ENCODE data around the gene KBTBD12. TPM values are rescaled to one million over a fixed set of nuclear protein-coding genes. Genes with fewer than 3 reads are reported as not detected.

The KBTBD12 gene, protein sequence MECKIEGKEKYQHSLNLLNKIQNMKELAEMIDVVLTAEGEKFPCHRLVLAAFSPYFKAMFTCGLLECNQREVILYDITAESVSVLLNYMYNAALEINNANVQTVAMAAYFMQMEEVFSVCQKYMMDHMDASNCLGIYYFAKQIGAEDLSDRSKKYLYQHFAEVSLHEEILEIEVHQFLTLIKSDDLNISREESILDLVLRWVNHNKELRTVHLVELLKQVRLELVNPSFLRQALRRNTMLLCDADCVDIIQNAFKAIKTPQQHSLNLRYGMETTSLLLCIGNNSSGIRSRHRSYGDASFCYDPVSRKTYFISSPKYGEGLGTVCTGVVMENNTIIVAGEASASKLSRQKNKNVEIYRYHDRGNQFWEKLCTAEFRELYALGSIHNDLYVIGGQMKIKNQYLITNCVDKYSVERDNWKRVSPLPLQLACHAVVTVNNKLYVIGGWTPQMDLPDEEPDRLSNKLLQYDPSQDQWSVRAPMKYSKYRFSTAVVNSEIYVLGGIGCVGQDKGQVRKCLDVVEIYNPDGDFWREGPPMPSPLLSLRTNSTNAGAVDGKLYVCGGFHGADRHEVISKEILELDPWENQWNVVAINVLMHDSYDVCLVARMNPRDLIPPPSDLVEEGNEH
- not detected in 2 replicates for total RNA-seq

DNA sequence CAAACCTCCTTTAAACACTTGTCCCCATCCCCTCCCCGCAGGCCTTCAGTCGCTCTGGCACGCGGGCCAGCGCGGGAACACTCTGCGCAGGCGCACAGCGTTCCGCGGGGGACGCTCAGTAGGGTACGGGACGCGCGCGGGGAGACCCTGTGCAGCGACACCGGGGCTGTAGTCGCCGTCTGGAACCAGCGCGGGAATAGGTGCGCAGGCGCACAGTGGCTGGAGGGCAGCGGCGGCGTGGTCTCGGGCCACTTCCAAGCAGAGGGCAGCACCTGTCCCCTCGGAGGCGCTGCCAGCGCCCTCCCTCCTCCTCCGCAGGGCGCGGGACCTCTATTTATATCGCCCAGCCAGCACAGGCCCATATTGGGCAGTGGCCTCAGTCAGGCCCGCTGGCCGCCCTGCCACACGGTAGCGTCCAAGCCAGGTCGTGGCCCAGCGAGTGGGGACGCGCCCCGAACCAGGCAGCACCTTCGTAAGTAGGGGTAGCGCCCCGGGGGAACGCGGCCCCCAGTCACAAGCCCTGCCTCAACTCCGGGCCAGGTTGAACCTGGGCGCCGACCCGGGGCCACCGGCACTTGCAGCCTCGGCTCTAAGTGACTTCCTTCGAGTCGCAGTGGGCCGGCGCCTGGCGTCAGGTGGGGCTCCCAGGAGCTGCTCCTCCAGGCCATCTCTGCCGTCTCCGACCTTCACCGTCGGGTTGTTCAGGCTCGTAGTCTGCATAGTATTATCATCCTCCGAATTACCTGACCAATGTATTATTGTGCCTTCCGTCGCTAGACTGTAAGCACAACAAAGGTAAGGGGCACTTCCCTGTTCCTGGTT lies at the start of gene KBTBD12:
Gene KBTBD12, plus strand, starts transcription at position 118 of the 822 bp plus-strand sequence. CDS start 7,830 bp downstream, outside the sequence.

Other genes with a start within 250 kb of the KBTBD12 start
- 8.4 and 11.7 TPM in 2 replicates for gene ABTB1, start 242.3 kb upstream of the KBTBD12 start, total RNA-seq
- 25.1 and 38.6 TPM in 2 replicates for gene MGLL, start 92.7 kb upstream of the KBTBD12 start, total RNA-seq
- gene SEC61A1, start 137.2 kb downstream of the KBTBD12 start, total RNA-seq, result 363 and 403 TPM in 2 replicates
- gene RUVBL1, start 208.6 kb downstream of the KBTBD12 start, total RNA-seq, result 61.7 and 109 TPM in 2 replicates
- 4.6 and 6.3 TPM in 2 replicates for gene EEFSEC, start 238.2 kb downstream of the KBTBD12 start, total RNA-seq

Data from uterine smooth muscle cell (primary cell).